NCI-H2196 treated with DMSO at 0.1 percent for 48 hours (cell line): ENCODE measurements around the gene TENM4.
A peak's percentile ranks its signal among the peaks of the same experiment; 100 is the strongest.

Experiments used
- DNase-seq: peaks from one replicate; lab custom pipeline; 2025; ENCODE audit not compliant: unreplicated experiment; lab: John Stamatoyannopoulos, UW

TENM4 gene

DNA sequence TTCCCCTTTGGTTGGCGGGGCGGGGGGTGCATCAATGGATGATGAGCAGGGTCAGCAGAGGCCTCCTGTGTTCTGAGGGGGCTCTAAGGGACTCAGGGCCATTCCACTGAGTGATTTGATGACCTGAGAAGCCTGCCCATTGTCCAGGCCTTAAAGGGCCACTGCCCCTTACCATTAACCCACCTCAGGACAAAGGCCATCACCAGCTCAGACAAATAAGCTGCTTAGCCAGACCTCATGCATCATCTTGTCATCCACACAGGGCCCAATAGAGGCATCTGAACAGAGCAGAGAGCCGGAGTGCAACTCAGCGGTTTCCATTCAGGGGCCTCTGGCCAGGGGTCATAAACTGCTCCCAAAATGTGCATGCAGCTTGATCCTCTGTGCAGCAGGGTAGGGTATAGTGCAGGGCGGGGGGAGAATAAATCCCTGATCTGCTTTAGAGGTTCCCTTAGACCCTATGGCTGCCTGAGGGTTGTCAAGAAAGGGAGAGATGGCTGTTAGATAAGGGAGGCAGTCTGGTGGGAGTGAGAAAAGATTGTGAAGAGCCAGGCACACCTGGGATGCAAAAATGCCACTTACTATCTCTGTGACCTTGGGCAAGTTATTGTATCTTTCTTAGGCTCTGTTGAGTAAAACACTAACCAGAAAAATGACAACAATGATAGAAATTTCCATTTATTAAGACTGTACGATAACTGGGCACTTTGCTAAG, 490.7 kb downstream of the TENM4 start:
- DNase-seq, result no peak

DNA sequence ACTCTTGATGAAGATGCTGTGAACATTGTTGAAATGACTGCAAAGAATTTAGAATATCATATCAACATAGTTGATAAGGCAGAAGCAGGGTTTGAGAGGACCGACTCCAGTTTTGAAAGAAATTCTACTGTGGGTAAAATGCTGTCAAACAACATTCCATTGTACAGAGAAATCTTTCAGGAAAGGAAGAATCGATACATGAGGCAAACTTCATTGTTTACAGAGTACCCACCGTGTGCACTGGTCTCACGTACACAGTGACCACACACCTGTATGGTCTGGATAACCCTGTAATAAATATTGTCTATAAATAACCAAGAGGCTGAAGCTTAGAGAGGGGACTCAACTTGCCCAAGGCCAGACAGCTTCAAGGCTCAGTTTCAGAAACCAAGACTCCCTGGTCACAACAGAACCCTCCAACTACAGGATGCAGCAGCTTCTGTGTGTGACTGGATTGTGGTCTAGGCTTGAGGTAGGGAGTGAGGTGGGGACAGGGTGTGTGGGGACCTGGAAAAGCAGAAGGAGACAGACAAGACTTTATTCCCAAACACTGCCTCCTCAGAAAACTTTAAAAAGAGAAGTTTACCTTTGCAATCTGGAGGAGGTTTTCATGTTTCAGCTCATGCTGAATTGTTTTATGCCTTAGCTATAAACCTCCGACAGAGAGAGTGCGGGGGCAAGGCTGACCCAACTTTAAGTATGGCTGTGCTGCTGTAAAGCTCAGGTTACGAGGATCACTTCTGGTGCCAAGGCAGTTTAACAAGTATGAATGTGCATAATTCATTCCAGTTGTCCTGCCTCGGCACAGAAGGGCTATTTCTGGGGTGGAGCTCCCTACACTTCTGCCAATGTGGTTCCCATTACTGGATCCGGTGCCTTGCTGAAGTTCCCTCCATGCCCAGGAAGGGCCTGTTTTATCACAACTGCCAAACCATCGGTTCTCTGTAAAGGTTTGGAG, 493.6 kb downstream of the TENM4 start:
- no peak for DNase-seq

GRCh38 chr11:78943841-78944240, 497.0 kb downstream of the TENM4 start:
- DNase-seq, result no peak

GRCh38 chr11:78943154-78943553, 497.7 kb downstream of the TENM4 start:
- DNase-seq, result no peak

DNA sequence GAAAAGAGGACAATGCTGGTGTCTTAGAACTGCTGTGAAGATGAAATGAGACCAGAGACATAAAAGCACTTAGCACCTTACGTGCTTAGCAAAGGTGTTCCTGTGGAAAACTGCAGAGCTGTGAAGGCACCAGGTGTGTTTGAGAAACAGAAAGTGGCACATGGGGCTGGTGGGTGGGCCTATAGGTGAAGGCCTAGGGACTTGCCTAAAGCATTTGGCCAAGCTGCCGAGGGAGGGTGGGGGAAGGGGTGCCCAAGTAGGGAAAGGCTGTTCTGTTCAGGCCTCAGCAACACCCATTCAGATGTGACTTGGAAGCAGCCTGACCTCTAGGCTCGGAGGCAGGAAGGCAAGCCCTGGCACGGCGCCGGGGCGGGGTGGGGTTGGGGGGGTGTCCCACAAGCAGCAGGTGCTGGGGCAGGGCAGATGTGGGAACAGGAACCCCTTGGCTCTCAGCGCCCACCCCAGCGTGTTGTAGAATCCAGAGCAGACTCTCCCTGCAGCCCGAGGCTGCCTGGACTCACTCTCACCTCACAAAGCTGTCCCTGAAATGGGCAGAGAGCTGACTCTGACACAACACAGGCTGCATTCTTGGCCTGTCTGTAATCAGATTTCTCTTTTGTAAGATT, 499.5 kb downstream of the TENM4 start:
- DNase-seq, result peak; percentile 20

GRCh38 chr11:78940500-78941225, 500.2 kb downstream of the TENM4 start:
- DNase-seq, result peak; percentile 73

DNA sequence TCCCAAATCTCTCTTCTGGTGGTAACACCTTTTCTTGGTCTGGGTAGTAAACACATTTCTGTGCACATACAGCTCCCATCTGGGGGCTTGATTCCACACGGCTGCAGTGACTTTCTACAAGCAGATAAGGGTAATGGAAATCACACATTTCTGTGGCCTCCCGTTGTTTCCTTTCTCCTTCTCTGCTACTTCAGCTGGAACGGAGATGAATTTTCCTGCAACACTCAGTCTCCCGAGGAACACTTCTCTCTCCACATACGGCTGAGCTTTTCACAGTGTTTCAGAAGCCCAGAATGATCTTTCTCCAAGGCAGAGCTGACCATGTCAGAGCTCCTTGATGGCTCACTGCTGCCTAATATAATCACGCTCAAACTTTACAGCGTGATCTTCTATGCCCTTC, 501.9 kb downstream of the TENM4 start:
- no peak for DNase-seq

- DNase-seq, result no peak
Observed at GRCh38 chr11:78938036-78938435, 502.8 kb downstream of the TENM4 start.

DNA sequence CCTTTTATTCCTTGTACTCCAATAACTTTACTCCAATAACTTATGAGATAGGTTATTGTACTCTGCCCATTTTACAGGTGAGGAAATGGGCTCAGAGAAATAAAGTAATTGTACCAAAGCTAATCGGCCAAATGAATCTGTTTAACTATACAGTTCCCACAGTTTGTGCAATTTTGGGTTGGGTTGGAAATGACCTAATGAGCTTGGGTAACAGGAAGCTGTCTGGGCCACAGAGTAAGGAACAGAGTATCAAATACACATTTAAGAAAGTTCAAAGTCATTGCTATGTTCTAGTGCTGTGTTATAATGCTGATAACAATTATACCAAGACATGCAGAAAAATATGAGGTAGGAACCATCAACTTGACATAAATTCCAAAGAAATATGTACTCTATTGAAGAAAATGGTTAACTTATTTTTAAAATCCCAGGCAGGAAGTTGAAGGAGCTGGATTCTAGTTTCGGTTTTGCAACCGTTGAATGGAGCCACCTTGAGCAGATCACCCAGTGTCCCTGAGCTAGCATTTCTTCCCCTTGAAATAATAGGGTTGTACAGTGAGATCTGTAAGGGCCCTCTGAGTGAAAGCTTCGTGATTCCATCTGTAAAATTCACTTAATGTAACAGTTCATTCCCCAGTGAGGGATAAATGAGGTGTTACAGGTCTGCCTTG, 505.3 kb downstream of the TENM4 start:
- no peak for DNase-seq

DNA sequence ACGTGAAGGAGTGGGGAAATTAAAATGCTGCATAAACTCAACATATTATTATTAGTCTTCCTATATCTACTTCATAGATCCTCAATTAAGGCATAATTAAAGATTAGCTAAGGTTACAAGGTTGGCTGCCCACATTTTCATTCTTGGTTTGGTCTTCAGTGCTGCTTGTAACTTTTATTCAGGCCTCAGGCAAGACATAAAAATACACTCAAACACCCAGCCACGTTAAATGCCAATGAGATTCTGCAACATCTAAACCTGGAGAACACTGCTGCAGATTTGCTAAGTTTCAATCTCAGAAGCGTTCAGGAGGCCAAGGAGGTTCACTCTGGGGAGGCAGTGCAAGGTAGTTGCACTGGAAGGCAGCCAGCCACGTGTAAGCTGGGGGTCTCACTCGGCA, 507.5 kb downstream of the TENM4 start:
- DNase-seq, result no peak

DNA sequence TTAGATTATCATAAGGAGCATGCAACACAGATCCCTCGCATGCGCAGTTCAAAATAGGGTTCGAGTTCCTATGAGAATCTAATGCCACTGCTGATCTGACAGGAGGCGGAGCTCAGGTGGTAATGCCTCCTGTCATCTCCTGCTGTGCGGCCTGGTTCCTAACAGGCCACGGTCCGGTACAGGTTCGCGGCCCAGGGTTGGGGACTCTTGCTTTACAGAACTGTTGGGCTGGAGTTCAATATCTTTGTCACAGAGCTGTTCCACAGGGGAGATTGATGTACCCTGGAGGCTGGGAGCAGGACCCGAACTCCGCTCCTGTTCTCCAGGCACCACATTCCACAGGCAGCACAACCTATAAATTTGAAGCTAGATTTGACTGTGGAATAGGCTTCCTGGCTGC, 508.1 kb downstream of the TENM4 start:
- no peak for DNase-seq

GRCh38 chr11:78931891-78932290, 508.9 kb downstream of the TENM4 start:
- no peak for DNase-seq

DNA sequence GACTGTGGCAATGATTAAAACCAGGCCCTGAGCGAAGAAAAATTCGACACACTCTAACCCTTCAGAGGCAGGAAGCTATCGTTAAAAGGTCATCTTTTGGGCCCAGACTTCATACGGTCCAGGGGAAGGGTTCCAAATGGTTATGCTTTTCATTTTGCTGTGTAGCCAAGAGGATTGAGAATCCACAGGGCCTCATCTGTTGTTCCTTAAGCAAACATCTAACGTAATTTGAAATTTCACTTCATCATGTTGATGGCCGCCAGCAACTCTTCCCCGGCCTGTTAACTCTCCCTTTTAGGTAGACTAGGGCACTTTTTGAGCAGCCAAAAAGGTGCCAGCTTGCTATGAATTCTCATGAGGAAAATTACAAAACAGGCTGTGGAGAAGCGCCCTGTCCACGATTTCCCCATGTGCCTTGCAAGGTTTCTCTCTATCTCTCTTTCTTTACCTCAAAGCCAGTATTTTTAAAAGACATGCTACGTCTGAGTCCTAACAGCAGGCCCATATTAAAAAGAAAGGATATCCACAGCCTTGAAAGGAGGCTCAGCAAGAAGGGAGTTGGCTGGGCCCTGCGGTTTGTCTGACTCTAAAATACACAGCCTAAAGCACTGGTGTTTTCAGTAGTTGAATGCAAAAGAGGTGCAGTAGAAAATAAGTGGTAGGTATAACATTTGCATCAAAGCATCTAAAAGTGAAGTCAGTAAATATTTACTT, 509.9 kb downstream of the TENM4 start:
- DNase-seq, result no peak

DNA sequence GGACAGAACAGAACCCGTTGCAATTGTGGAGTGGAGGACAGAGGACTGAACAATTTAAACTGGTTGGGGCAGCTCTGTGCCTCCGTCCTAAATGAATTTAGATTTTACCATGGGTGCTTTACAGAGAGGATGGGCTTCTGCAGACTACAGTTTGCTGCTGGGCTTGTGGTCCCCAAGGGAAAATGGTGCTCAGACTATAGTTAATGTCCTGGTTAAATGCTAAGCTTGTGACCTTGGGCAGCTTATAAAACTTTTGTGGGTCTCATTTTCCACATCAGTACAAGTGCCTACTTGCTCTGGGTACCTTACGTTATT, 511.0 kb downstream of the TENM4 start:
- DNase-seq, result no peak

DNA sequence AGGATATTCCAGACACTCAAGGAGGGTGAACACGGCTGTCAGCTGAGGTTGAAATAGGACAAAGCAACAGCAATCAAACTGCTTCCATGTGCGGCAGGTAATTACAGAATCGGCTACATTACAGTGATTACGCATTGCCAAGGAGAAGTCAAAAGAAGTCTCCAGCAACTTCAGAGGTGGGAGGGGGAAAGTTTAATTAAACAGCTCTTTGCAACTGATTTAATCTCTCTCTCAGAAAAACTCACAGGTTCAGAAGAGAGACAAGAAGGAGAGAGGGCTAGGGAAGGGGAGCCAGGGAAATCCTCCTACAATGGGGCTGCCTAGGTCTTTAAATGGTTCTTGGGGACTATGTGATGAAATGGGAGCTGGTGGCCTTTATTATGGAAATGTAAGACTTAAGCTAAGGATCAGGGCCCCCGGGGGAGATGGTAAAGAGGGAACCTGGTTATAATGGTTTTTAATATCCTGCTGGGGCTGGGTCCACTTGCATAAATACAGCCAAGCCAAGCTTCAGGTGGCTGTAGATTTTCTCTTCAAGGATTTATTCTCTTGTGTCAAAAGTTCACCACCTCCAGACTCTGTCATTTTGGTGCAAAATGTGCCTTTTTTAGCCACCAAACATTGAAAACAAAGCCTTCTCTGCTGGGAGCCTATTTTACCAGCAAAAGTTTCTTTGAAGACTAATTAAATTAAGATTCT, 511.5 kb downstream of the TENM4 start:
- DNase-seq, result no peak

DNA sequence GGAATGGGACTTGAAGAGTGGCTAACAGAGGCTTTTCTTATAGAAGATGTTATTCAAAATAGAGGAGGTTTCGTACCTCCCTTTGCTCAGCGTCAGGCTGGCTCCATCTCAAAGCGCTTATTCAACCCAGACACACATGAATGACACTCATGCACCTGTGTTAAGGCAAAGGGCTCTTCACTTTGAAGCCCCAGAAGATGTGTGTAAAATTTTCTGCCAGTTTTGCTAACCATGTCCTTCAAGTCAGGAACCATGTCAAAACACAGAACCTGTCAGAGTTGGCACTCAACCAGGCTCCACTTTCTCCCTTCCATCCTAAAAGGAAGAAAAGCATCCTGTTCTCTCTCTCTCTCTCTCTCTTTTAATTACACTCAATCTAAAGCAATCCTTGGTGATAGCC, 513.3 kb downstream of the TENM4 start:
- DNase-seq, result no peak

DNA sequence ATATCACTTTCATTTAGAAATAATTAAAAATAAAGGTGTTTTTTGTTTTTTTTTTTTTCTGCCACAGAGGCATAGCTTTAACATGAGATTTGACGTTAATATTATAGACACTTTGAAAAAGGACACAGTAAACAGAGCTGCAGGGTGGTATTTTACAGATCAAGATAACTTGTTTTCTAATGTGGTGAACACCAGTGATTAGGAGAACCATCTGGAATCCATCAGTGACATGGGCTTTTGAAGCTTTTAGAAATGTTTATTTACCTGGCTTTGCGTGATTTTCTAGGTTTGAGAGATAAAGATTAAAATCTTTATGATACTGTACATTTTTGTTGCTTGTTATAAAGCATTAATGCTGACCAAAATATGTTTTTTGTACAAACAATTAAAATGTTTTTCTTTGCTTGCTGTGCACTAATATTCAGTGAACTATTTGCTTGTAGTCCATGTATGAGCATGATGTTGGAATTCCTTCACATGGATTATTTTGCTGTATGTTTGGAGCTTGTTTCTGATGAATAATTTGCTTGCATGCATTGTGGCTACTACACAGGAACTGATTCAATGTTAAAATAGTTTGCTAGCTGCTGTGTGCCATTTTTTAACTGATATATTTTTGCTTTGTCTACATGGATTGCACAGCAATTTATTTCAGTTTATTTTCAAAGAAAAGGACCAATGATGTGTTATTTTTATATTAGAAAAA, 514.0 kb downstream of the TENM4 start:
- no peak for DNase-seq

DNA sequence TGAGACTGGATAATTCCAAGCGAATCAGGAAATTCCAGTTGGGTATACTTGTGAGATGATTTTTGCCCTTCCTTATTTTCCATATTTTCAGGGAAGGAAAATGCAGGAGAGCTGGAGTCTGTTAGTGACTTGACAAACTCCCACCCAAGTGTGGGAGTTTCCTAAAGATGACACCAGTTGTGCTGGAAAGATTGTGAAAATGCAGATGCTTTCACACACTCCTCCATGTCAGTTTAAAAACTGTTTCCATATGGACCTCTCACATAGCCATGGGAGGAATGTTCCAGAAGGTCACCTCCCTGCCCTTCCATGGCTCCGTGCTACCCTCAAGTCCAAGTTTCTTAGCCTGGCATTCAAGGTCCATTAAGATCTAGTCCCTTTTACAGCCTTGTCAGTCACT, 515.4 kb downstream of the TENM4 start:
- no peak for DNase-seq
